K562 (cell line): ENCODE data around the gene KLF18. TPM values are rescaled to one million over a fixed set of nuclear protein-coding genes. Genes with fewer than 3 reads are reported as not detected.

Experiments
- C11orf30 ChIP-seq: fragments of 450-650 bp; IDR thresholded peaks from 2 replicates; pipeline ENCODE4 v1.6.1; 2016; ENCODE audit warnings: low read depth, mild to moderate bottlenecking
- CBFA2T3 ChIP-seq: fragments of 450-650 bp; IDR thresholded peaks from 2 replicates; pipeline ENCODE4 v1.6.1; 2017
- CHD2 ChIP-seq: IDR thresholded peaks from 2 replicates; pipeline ENCODE4 v1.6.1; 2011; ENCODE audit warnings: low read depth, low read length
- FOSL1 ChIP-seq: fragments of 200-800 bp; sonication (Bioruptor generic); conservative IDR thresholded peaks from 2 replicates; pipeline ENCODE4 v1.6.1; 2016; ENCODE audit warnings: missing genetic modification characterization, missing compliant biosample characterization
- FOXP1 ChIP-seq: sonication (generic); formaldehyde crosslinking; IDR thresholded peaks from 2 replicates; pipeline ENCODE4 v1.8.0; 2022; ENCODE audit warnings: mild to moderate bottlenecking, missing genetic modification reagents
- HMG20A ChIP-seq: fragments of 450-650 bp; formaldehyde crosslinking; conservative IDR thresholded peaks from 2 replicates; pipeline ENCODE4 v1.4.0; 2020; ENCODE audit warnings: mild to moderate bottlenecking, mixed read lengths
- JUN ChIP-seq, 2 experiments: sonication (generic) in 1 of 2; formaldehyde crosslinking in 1 of 2; IDR thresholded peaks; 2 replicates each; pipeline versions ENCODE4 v1.6.1 to v1.8.0; 2012 to 2022; ENCODE audit warnings: borderline replicate concordance in 2 of 2, mild to moderate bottlenecking in 2 of 2, improper control_type of control experiment in 1 of 2, low read depth in 1 of 2, low read length in 1 of 2, missing genetic modification reagents in 1 of 2
- JUND ChIP-seq, 2 experiments: IDR thresholded peaks; 2 replicates in 1 of 2; 3 replicates in 1 of 2; pipeline ENCODE4 v1.6.1; 2011; ENCODE audit warnings: borderline replicate concordance in 2 of 2, low read depth in 2 of 2, low read length in 2 of 2, improper control_type of control experiment in 1 of 2, missing biosample characterization in 1 of 2, missing genetic modification characterization in 1 of 2, missing genetic modification reagents in 1 of 2
- MAFF ChIP-seq: IDR thresholded peaks from 2 replicates; pipeline ENCODE4 v1.6.1; 2012; ENCODE audit warnings: low read length, improper control_type of control experiment
- MEIS2 ChIP-seq: fragments of 450-650 bp; IDR thresholded peaks from 2 replicates; pipeline ENCODE4 v1.6.1; 2014; ENCODE audit warnings: mild to moderate bottlenecking; ENCODE audit not compliant: partially characterized antibody
- NFRKB ChIP-seq: fragments of 450-650 bp; IDR thresholded peaks from 2 replicates; pipeline ENCODE4 v1.6.1; 2016; ENCODE audit warnings: low read depth
- OTX1 ChIP-seq: fragments of 450-650 bp; formaldehyde crosslinking; IDR thresholded peaks from 2 replicates; pipeline ENCODE4 v1.4.0; 2022; ENCODE audit warnings: mild to moderate bottlenecking
- PHTF2 ChIP-seq: fragments of 250-450 bp; sonication (Bioruptor Pico); IDR thresholded peaks from 2 replicates; pipeline ENCODE4 v1.5.0; 2021; ENCODE audit warnings: mild to moderate bottlenecking
- PTBP1 ChIP-seq: fragments of 200-400 bp; formaldehyde crosslinking; IDR thresholded peaks from 2 replicates; pipeline ENCODE4 v1.6.1; 2017; ENCODE audit warnings: low read depth, low read length
- SIN3B ChIP-seq: fragments of 450-650 bp; IDR thresholded peaks from 2 replicates; pipeline ENCODE4 v1.6.1; 2017; ENCODE audit warnings: low read depth, mild to moderate bottlenecking, moderate library complexity
- SNAPC5 ChIP-seq: fragments of 250-450 bp; sonication (Bioruptor Pico); IDR thresholded peaks from 2 replicates; pipeline ENCODE4 v1.8.0; 2021; ENCODE audit warnings: moderate library complexity, mild to moderate bottlenecking, inconsistent platforms
- ZFP30 ChIP-seq: fragments of 250-450 bp; sonication (Bioruptor Pico); IDR thresholded peaks from 2 replicates; pipeline ENCODE4 v1.8.0; 2022; ENCODE audit warnings: moderate library complexity, mild to moderate bottlenecking, inconsistent platforms, borderline replicate concordance
- polyA plus RNA-seq, 8 experiments: library from polyadenylated mRNA; depleted of rRNA in 4 of 8; stranded (reverse) in 5 of 8; unstranded in 3 of 8; fragments of >200 nt; fragmentation: Nextera tagmentation in 2 of 8; fragmentation: Illumina TruSeq in 1 of 8; extraction: Ambion mirVana in 2 of 8; extraction: Trizol in 1 of 8; gene quantifications; 2 replicates each; pipeline versions ENCODE4 v1.2.1 to v1.2.3, GENCODE V29; 2011 to 2014; ENCODE audit warnings: inconsistent platforms in 1 of 8, missing spikeins in 1 of 8
- total RNA-seq, 7 experiments: library from RNA; depleted of rRNA in 6 of 7; stranded (reverse); fragments of >200 nt in 6 of 7; fragmentation: Illumina TruSeq in 2 of 7; extraction: Trizol in 2 of 7; gene quantifications; 2 replicates each; pipeline versions ENCODE4 v1.2.1 to v1.2.3, GENCODE V29; 2011 to 2021; ENCODE audit warnings: low replicate concordance in 1 of 7
- TF ChIP-seq, protein P1 (sequence below): fragments of 450-650 bp; IDR thresholded peaks from 2 replicates; pipeline ENCODE4 v1.6.1; 2016; ENCODE audit warnings: mild to moderate bottlenecking, moderate library complexity

The KLF18 gene
- total and polyA plus RNA-seq, 9 of the 15 experiments (the other 6 are each of a cell fraction or from before 2014, with no cell fraction given): not detected

DNA sequence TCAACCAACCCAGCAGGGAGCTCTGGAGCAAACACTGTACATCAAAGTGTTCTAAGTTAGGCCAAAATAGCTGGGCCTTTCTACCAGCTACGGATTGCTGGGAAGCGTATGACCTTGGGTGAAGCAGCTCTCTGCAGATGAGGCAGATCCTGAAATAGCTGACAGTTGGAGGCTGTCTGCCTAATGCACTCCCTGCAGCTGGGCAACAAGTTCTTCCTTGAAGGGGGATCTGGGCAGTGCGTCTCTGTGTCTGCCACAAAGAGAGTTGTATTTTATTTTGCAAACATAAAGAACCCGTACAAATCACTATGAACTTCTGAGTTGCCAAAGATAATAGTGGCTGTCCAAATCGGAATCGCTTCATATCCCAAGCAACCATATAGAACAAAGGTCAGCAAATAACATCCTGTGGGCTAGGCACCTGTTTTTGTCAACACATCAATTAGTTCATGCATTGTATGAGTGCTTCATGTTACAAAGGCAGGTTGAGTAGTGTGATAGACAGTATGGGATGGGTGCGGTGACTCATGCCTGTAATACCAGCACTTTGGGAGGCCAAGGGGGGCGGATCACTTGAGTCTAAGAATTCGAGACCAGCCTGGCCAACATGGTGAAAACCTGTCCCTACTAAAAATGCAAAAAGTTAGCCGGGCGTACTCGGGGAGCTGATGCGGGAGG is 51.9 kb downstream of the KLF18 start (continued):
- no peak for TF ChIP-seq FOXP1
- peak; percentile 24 for TF ChIP-seq MEIS2
- TF ChIP-seq CBFA2T3: 0 out of 2 replicates have a peak, but pooled peaks have one; percentile 27
- no peak for TF ChIP-seq ZFP30 (CRISPR knock-in tag)
- no peak for TF ChIP-seq SIN3B
- peak; percentile 82 for TF ChIP-seq JUND (IDR thresholded peaks at IDR 0.05; ENCODE audit: borderline replicate concordance, low read depth, low read length)
- peak; percentile 69; the same call in 1 of the 3 replicates for TF ChIP-seq JUND (tag; IDR thresholded peaks at IDR 0.05; ENCODE audit: borderline replicate concordance, low read depth, low read length)
- TF ChIP-seq OTX1 (CRISPR knock-in tag): no peak
- no peak for TF ChIP-seq CHD2
- TF ChIP-seq, protein P1, sequence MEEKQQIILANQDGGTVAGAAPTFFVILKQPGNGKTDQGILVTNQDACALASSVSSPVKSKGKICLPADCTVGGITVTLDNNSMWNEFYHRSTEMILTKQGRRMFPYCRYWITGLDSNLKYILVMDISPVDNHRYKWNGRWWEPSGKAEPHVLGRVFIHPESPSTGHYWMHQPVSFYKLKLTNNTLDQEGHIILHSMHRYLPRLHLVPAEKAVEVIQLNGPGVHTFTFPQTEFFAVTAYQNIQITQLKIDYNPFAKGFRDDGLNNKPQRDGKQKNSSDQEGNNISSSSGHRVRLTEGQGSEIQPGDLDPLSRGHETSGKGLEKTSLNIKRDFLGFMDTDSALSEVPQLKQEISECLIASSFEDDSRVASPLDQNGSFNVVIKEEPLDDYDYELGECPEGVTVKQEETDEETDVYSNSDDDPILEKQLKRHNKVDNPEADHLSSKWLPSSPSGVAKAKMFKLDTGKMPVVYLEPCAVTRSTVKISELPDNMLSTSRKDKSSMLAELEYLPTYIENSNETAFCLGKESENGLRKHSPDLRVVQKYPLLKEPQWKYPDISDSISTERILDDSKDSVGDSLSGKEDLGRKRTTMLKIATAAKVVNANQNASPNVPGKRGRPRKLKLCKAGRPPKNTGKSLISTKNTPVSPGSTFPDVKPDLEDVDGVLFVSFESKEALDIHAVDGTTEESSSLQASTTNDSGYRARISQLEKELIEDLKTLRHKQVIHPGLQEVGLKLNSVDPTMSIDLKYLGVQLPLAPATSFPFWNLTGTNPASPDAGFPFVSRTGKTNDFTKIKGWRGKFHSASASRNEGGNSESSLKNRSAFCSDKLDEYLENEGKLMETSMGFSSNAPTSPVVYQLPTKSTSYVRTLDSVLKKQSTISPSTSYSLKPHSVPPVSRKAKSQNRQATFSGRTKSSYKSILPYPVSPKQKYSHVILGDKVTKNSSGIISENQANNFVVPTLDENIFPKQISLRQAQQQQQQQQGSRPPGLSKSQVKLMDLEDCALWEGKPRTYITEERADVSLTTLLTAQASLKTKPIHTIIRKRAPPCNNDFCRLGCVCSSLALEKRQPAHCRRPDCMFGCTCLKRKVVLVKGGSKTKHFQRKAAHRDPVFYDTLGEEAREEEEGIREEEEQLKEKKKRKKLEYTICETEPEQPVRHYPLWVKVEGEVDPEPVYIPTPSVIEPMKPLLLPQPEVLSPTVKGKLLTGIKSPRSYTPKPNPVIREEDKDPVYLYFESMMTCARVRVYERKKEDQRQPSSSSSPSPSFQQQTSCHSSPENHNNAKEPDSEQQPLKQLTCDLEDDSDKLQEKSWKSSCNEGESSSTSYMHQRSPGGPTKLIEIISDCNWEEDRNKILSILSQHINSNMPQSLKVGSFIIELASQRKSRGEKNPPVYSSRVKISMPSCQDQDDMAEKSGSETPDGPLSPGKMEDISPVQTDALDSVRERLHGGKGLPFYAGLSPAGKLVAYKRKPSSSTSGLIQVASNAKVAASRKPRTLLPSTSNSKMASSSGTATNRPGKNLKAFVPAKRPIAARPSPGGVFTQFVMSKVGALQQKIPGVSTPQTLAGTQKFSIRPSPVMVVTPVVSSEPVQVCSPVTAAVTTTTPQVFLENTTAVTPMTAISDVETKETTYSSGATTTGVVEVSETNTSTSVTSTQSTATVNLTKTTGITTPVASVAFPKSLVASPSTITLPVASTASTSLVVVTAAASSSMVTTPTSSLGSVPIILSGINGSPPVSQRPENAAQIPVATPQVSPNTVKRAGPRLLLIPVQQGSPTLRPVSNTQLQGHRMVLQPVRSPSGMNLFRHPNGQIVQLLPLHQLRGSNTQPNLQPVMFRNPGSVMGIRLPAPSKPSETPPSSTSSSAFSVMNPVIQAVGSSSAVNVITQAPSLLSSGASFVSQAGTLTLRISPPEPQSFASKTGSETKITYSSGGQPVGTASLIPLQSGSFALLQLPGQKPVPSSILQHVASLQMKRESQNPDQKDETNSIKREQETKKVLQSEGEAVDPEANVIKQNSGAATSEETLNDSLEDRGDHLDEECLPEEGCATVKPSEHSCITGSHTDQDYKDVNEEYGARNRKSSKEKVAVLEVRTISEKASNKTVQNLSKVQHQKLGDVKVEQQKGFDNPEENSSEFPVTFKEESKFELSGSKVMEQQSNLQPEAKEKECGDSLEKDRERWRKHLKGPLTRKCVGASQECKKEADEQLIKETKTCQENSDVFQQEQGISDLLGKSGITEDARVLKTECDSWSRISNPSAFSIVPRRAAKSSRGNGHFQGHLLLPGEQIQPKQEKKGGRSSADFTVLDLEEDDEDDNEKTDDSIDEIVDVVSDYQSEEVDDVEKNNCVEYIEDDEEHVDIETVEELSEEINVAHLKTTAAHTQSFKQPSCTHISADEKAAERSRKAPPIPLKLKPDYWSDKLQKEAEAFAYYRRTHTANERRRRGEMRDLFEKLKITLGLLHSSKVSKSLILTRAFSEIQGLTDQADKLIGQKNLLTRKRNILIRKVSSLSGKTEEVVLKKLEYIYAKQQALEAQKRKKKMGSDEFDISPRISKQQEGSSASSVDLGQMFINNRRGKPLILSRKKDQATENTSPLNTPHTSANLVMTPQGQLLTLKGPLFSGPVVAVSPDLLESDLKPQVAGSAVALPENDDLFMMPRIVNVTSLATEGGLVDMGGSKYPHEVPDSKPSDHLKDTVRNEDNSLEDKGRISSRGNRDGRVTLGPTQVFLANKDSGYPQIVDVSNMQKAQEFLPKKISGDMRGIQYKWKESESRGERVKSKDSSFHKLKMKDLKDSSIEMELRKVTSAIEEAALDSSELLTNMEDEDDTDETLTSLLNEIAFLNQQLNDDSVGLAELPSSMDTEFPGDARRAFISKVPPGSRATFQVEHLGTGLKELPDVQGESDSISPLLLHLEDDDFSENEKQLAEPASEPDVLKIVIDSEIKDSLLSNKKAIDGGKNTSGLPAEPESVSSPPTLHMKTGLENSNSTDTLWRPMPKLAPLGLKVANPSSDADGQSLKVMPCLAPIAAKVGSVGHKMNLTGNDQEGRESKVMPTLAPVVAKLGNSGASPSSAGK: no peak
- no peak for TF ChIP-seq SNAPC5 (CRISPR knock-in tag)
- TF ChIP-seq HMG20A (CRISPR knock-in tag): no peak
- TF ChIP-seq JUN (IDR thresholded peaks at IDR 0.05; ENCODE audit: borderline replicate concordance, low read depth, low read length): peak; percentile 50; the same call in 1 of the 2 replicates
- no peak for TF ChIP-seq JUN (CRISPR knock-in tag; IDR thresholded peaks at IDR 0.05; ENCODE audit: borderline replicate concordance)
- TF ChIP-seq C11orf30: peak; percentile 83
- no peak for TF ChIP-seq PHTF2 (CRISPR knock-in tag)
- no peak for TF ChIP-seq PTBP1
- peak; percentile 82 for TF ChIP-seq FOSL1 (tag)
- 0 out of 2 replicates have a peak, but pooled peaks have one; percentile 9 for TF ChIP-seq MAFF
- no peak for TF ChIP-seq NFRKB
